HepG2 (cell line): ENCODE results near the gene CCL19. TPM values are rescaled to one million over a fixed set of nuclear protein-coding genes. Genes with fewer than 3 reads are reported as not detected.

Experiments
- ATAC-seq: fragments of 200-7000 bp; cut with Tn5 transposase; 3 replicates; pipeline ENCODE4 v1.9.1; 2020; ENCODE audit warnings: mild to moderate bottlenecking, moderate library complexity
- BruUV-seq: library from RNA; stranded (reverse); fragments of 400-500 nt; replicated peaks from 2 replicates; lab custom pipeline; 2021; lab: Mats Ljungman, UMichigan
- CTCF ChIA-PET: fragments of 300-600 bp; formaldehyde crosslinking; extraction: SDS; loops from one replicate; lab custom pipeline; 2021; ENCODE audit warnings: low total read pairs, inconsistent platforms, low intra/inter-chr PET ratio; lab: Yijun Ruan, JAX
- POLR2A ChIA-PET: fragments of 350-600 bp; sonication (Branson Sonifier 250); formaldehyde crosslinking; loops from one replicate; lab custom pipeline; 2020; ENCODE audit warnings: antibody characterized with exemption, inconsistent platforms; lab: Yijun Ruan, JAX
- DNase-seq: peaks from one replicate; pipeline ENCODE4 v3.0.0-alpha.2; 2015; ENCODE audit warnings: low spot score
- FAIRE-seq: peaks from 3 replicates; lab custom pipeline; 2011; peaks lifted over from hg19 to GRCh38; lab: Jason Lieb, UNC
- H2AFZ ChIP-seq: one replicate; pipeline ENCODE4 v1.6.1; 2011; ENCODE audit warnings: low read length, inconsistent platforms
- H3K27ac ChIP-seq: fragments of 300-600 bp; 3 replicates; pipeline ENCODE4 v1.8.0; 2011; ENCODE audit warnings: mixed run types, mild to moderate bottlenecking, mixed read lengths, low read length, inconsistent platforms; ENCODE audit not compliant: insufficient read depth; ENCODE audit errors: extremely low read length
- H3K27me3 ChIP-seq, 2 experiments: fragments of 200-600 bp in 1 of 2; 2 replicates in 1 of 2; 3 replicates in 1 of 2; pipeline versions ENCODE4 v1.6.0 to v1.8.0; 2011; ENCODE audit warnings: low read length in 2 of 2, mild to moderate bottlenecking in 2 of 2, moderate library complexity in 2 of 2, inconsistent platforms in 1 of 2; ENCODE audit not compliant: insufficient read depth in 2 of 2, control insufficient read depth in 1 of 2
- H3K36me3 ChIP-seq, 2 experiments: fragments of 200-600 bp in 1 of 2; replicated peaks in 1 of 2; 2 replicates in 1 of 2; 3 replicates in 1 of 2; pipeline versions ENCODE4 v1.5.1 to v1.8.0; 2011; ENCODE audit warnings: low read length in 2 of 2, inconsistent platforms in 1 of 2; ENCODE audit not compliant: insufficient read depth in 2 of 2, control insufficient read depth in 1 of 2
- H3K4me1 ChIP-seq: 2 replicates; pipeline ENCODE4 v1.5.1; 2012; ENCODE audit warnings: low read length, inconsistent platforms; ENCODE audit not compliant: insufficient read depth
- H3K4me2 ChIP-seq: 2 replicates; pipeline ENCODE4 v1.6.0; 2011; ENCODE audit warnings: low read depth, low read length, inconsistent platforms
- H3K4me3 ChIP-seq, 3 experiments: fragments of 200-600 bp in 1 of 3; sonication (generic), shearing (Covaris generic) in 1 of 3; replicated peaks in 1 of 3; 2 replicates each; pipeline ENCODE4 v1.5.1; 2011 to 2016; ENCODE audit warnings: low read length in 3 of 3, inconsistent platforms in 2 of 3, low read depth in 2 of 3, mild to moderate bottlenecking in 2 of 3, control low read depth in 1 of 3, mixed read lengths in 1 of 3; ENCODE audit not compliant: insufficient read depth in 1 of 3
- H3K79me2 ChIP-seq: one replicate; pipeline ENCODE4 v1.6.1; 2011; ENCODE audit warnings: low read length, inconsistent platforms; ENCODE audit not compliant: insufficient read depth
- H3K9ac ChIP-seq: 2 replicates; pipeline ENCODE4 v1.6.0; 2011; ENCODE audit warnings: mild to moderate bottlenecking, low read depth, low read length, inconsistent platforms; ENCODE audit not compliant: insufficient read depth
- H3K9me3 ChIP-seq: 2 replicates; pipeline ENCODE4 v1.5.1; 2012; ENCODE audit warnings: mild to moderate bottlenecking, low read length
- H4K20me1 ChIP-seq: 2 replicates; pipeline ENCODE4 v1.6.0; 2011; ENCODE audit warnings: inconsistent platforms, mild to moderate bottlenecking, low read length, moderate library complexity; ENCODE audit not compliant: insufficient read depth
- ATM ChIP-seq: fragments of 450-650 bp; IDR thresholded peaks from 2 replicates; pipeline ENCODE4 v1.7.1; 2017; ENCODE audit warnings: mild to moderate bottlenecking, borderline replicate concordance
- FOXA1 ChIP-seq, 2 experiments: fragments of 450-650 bp in 1 of 2; sonication (generic) in 1 of 2; formaldehyde crosslinking in 1 of 2; IDR thresholded peaks; 2 replicates each; pipeline versions ENCODE4 v1.4.0 to v1.6.1; 2016 to 2020; ENCODE audit warnings: missing genetic modification reagents in 1 of 2
- GPBP1L1 ChIP-seq: sonication (generic); formaldehyde crosslinking; IDR thresholded peaks from 2 replicates; pipeline ENCODE4 v1.5.0; 2020; ENCODE audit warnings: mild to moderate bottlenecking, missing genetic modification reagents
- HDAC2 ChIP-seq: sonication (generic); formaldehyde crosslinking; IDR thresholded peaks from 2 replicates; pipeline ENCODE4 v1.4.0; 2020; ENCODE audit warnings: missing genetic modification reagents
- HDAC6 ChIP-seq: fragments of 200-600 bp; sonication (generic); IDR thresholded peaks from 2 replicates; pipeline ENCODE4 v1.7.0; 2017; ENCODE audit warnings: mild to moderate bottlenecking, antibody characterized with exemption, low read length, low read depth
- HIVEP1 ChIP-seq: sonication (generic); formaldehyde crosslinking; IDR thresholded peaks from 2 replicates; pipeline ENCODE4 v1.4.0; 2020; ENCODE audit warnings: mild to moderate bottlenecking, missing genetic modification reagents
- HNRNPL ChIP-seq: fragments of 200-400 bp; formaldehyde crosslinking; IDR thresholded peaks from 2 replicates; pipeline ENCODE4 v1.6.1; 2017; ENCODE audit warnings: mild to moderate bottlenecking, low read depth, low read length
- MAZ ChIP-seq, 2 experiments: sonication (generic) in 1 of 2; formaldehyde crosslinking in 1 of 2; IDR thresholded peaks; 2 replicates each; pipeline versions ENCODE4 v1.5.0 to v1.6.1; 2012 to 2020; ENCODE audit warnings: low read depth in 2 of 2, mild to moderate bottlenecking in 2 of 2, borderline replicate concordance in 1 of 2, improper control_type of control experiment in 1 of 2, low read length in 1 of 2, missing genetic modification reagents in 1 of 2, moderate library complexity in 1 of 2
- NCOA2 ChIP-seq: sonication (generic); formaldehyde crosslinking; IDR thresholded peaks from 2 replicates; pipeline ENCODE4 v1.8.0; 2022; ENCODE audit warnings: inconsistent platforms
- SMAD3 ChIP-seq: sonication (generic); formaldehyde crosslinking; IDR thresholded peaks from 2 replicates; pipeline ENCODE4 v1.4.0; 2020; ENCODE audit warnings: missing genetic modification reagents
- SNRNP70 ChIP-seq: fragments of 200-400 bp; formaldehyde crosslinking; IDR thresholded peaks from 2 replicates; pipeline ENCODE4 v1.6.1; 2017; ENCODE audit warnings: mild to moderate bottlenecking, low read depth, low read length, moderate library complexity
- SUZ12 ChIP-seq: fragments of 150-350 bp; IDR thresholded peaks from 2 replicates; pipeline ENCODE4 v1.6.1; 2014; ENCODE audit warnings: low read depth, low read length
- TCF7L2 ChIP-seq: IDR thresholded peaks from 2 replicates; pipeline ENCODE4 v1.6.1; 2011; ENCODE audit warnings: mild to moderate bottlenecking, low read depth, low read length, moderate library complexity
- TSC22D2 ChIP-seq: sonication (generic); formaldehyde crosslinking; IDR thresholded peaks from 2 replicates; pipeline ENCODE4 v1.5.1; 2020; ENCODE audit warnings: missing genetic modification reagents, mild to moderate bottlenecking, borderline replicate concordance
- YEATS2 ChIP-seq: sonication (generic); formaldehyde crosslinking; IDR thresholded peaks from 2 replicates; pipeline ENCODE4 v1.4.0; 2020; ENCODE audit warnings: missing genetic modification reagents, borderline replicate concordance
- ZNF558 ChIP-seq: sonication (generic); formaldehyde crosslinking; IDR thresholded peaks from 2 replicates; pipeline ENCODE4 v1.9.0; 2022; ENCODE audit warnings: mild to moderate bottlenecking, missing genetic modification reagents, borderline replicate concordance
- ZNF790 ChIP-seq: sonication (generic); formaldehyde crosslinking; IDR thresholded peaks from 2 replicates; pipeline ENCODE4 v1.8.0; 2022; ENCODE audit warnings: missing genetic modification reagents, mild to moderate bottlenecking, borderline replicate concordance
- ZSCAN31 ChIP-seq: sonication (generic); formaldehyde crosslinking; IDR thresholded peaks from 2 replicates; pipeline ENCODE4 v1.5.0; 2020; ENCODE audit warnings: low read depth, mild to moderate bottlenecking, missing genetic modification reagents
- WGBS: methylation state at CpG from one replicate; pipeline ENCODE4 v1.1.6; 2017; ENCODE audit warnings: low lambda C conversion rate; 5-methylcytosine and 5-hydroxymethylcytosine counted together
- in situ Hi-C: cut with HindIII; loops from 2 replicates; pipeline ENCODE4 v1.10.0; 2017; ENCODE audit warnings: low pct_unique_long_range_greater_than_20kb; ENCODE audit not compliant: extremely low pct_ligation_motif_present
- intact Hi-C: fragments of 100-400 bp; cut with micrococcal nuclease; formaldehyde crosslinking; loops from one replicate; pipeline ENCODE4 v1.10.0; 2022; ENCODE audit not compliant: unreplicated experiment
- polyA plus RNA-seq, 8 experiments: library from polyadenylated mRNA; depleted of rRNA in 3 of 8; stranded (reverse) in 7 of 8; unstranded in 1 of 8; fragments of >200 nt; fragmentation: Illumina TruSeq in 4 of 8; extraction: Trizol in 4 of 8; gene quantifications; 2 replicates each; pipeline versions ENCODE4 v1.2.1 to v1.2.3, GENCODE V29; 2011 to 2016; ENCODE audit warnings: low read depth in 4 of 8, missing spikeins in 1 of 8, mixed read lengths in 1 of 8; ENCODE audit not compliant: insufficient read depth in 1 of 8
- total RNA-seq, 5 experiments: library from RNA; depleted of rRNA; stranded (reverse); fragments of >200 nt; fragmentation: Illumina TruSeq; extraction: Trizol; gene quantifications; 2 replicates each; pipeline ENCODE4 v1.2.3, GENCODE V29; 2016; ENCODE audit warnings: low read depth in 1 of 5

CCL19 gene
- total and polyA plus RNA-seq, 2 of the 13 experiments (the other 11 are each of a cell fraction or from before 2014, with no cell fraction given) = not detected

DNA sequence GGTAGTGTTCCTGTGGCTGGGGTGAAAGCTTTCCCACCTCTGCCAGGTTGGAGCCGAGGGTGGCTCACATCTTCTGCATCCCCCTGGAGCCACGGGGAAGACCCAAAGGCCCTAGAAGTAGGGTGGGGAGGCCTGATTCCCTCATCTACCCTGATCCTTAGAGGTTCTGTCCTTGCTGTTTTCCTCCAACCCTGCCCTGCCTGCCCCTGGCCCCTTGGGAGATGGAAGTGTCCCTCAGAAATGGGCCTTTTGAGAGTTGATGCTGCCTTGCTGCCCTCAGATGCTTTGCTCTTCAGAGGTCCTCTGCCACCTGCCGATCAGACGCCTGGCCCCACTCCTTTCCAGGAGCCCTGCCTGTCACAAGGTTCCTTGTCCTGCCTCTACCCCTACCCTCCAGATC is 6.3 kb downstream of the CCL19 start:
- H3K9me3 ChIP-seq = no peaks in the 10 kb centered on the region
- no peaks in the 10 kb centered on the region for H4K20me1 ChIP-seq
- DNase-seq (no peak), FAIRE-seq (no peak), ATAC-seq (no peak)
- CTCF ChIA-PET = no interaction called here
- no peak overlapping the region for H3K4me2 ChIP-seq
- peaks cover 42% of the 10 kb centered on the region for H3K4me1 ChIP-seq
- no peaks in the 10 kb centered on the region for H3K27me3 ChIP-seq
- intact Hi-C loops = no loop called here
- in situ Hi-C loops = no loop called here
- POLR2A ChIA-PET = no interaction called here
- no TSS peak for BruUV-seq
- H3K36me3 ChIP-seq = no peaks in the 10 kb centered on the region
- 95% methylated on average over 2 of the region's 4 CpGs for WGBS
- TF ChIP-seq ZSCAN31 (CRISPR knock-in tag) (no peak), FOXA1 (IDR thresholded peaks at IDR 0.05) (no peak), FOXA1 (CRISPR knock-in tag; IDR thresholded peaks at IDR 0.05) (no peak), GPBP1L1 (CRISPR knock-in tag) (no peak), ZNF558 (no peak), ZNF790 (CRISPR knock-in tag) (no peak), HDAC6 (no peak), HNRNPL (no peak), SMAD3 (CRISPR knock-in tag) (no peak), TSC22D2 (CRISPR knock-in tag) (no peak), HDAC2 (CRISPR knock-in tag) (no peak), SNRNP70 (no peak), YEATS2 (no peak), SUZ12 (no peak), TCF7L2 (no peak), HIVEP1 (CRISPR knock-in tag) (no peak), NCOA2 (CRISPR knock-in tag) (no peak), ATM (no peak), MAZ (IDR thresholded peaks at IDR 0.05; ENCODE audit: borderline replicate concordance, low read depth, low read length) (no peak), MAZ (CRISPR knock-in tag; IDR thresholded peaks at IDR 0.05; ENCODE audit: low read depth) (no peak)
- H3K79me2 ChIP-seq = no peaks in the 10 kb centered on the region
- H2AFZ ChIP-seq = no peak overlapping the region
- no peak overlapping the region for H3K27ac ChIP-seq
- no peak overlapping the region for H3K9ac ChIP-seq
- no peak overlapping the region for H3K4me3 ChIP-seq
